Peyer's patch (tissue), 4 donors: ENCODE measurements around the gene GCKR.

ENCODE experiments used
- POLR2A ChIP-seq, 2 donors: fragments of 450-650 bp; IDR thresholded peaks; one replicate each; pipeline ENCODE4 v1.5.1; 2017; ENCODE audit warnings: antibody characterized with exemption in 2 of 2, mild to moderate bottlenecking in 2 of 2, moderate library complexity in 2 of 2
- TF ChIP-seq, protein P1 (sequence below), 6 experiments: fragments of 450-650 bp in 4 of 6; fragments of 200-600 bp in 2 of 6; sonication (generic) in 1 of 6; IDR thresholded peaks; one replicate each; pipeline ENCODE4 v1.5.1; 2017 to 2019; ENCODE audit warnings: antibody characterized with exemption in 6 of 6, mild to moderate bottlenecking in 3 of 6, moderate library complexity in 1 of 6

- no peak for TF ChIP-seq POLR2A (IDR thresholded peaks at IDR 0.05)
- TF ChIP-seq, protein P1, sequence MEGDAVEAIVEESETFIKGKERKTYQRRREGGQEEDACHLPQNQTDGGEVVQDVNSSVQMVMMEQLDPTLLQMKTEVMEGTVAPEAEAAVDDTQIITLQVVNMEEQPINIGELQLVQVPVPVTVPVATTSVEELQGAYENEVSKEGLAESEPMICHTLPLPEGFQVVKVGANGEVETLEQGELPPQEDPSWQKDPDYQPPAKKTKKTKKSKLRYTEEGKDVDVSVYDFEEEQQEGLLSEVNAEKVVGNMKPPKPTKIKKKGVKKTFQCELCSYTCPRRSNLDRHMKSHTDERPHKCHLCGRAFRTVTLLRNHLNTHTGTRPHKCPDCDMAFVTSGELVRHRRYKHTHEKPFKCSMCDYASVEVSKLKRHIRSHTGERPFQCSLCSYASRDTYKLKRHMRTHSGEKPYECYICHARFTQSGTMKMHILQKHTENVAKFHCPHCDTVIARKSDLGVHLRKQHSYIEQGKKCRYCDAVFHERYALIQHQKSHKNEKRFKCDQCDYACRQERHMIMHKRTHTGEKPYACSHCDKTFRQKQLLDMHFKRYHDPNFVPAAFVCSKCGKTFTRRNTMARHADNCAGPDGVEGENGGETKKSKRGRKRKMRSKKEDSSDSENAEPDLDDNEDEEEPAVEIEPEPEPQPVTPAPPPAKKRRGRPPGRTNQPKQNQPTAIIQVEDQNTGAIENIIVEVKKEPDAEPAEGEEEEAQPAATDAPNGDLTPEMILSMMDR (IDR thresholded peaks at IDR 0.05): no peak
These were observed 56.3 kb downstream of the GCKR start for GRCh38 chr2:27552941-27553340.
